Activated CD4-positive, alpha-beta T cell treated with anti-CD3 and anti-CD28 coated beads, Interleukin-2, amount 50 U/mL, for 48 hours (primary cell): ENCODE results near the gene RNF217.

Experiments
- DNase-seq, 2 experiments: peaks; one replicate each; pipeline ENCODE4 v3.0.0-alpha.2; 2020

The RNF217 gene

DNA sequence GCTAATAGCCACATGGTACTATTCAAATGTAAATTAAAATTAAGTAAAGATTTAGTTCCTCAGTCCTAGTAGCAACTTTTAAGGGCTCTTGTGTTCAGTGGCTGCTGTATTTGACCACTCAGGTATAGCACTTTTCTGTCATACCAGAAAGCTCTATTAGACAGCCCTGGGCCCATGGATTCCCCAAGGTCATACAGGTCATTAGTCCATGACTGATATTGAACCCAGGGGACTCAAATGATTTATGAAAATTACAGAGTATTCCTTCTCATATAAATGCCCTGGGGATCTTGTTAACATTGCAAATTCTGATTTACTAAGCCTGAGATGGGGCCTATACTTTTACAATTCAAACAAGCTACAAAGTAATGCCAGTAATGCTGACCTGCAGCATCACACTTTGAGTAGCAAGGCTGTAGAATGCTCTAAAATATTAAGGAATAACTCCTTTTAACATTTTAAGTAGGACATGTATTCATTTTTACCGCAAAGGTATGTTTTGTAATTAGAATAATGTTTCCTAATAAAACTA is 29.6 kb downstream of the RNF217 start:
- DNase-seq: no peak

DNA sequence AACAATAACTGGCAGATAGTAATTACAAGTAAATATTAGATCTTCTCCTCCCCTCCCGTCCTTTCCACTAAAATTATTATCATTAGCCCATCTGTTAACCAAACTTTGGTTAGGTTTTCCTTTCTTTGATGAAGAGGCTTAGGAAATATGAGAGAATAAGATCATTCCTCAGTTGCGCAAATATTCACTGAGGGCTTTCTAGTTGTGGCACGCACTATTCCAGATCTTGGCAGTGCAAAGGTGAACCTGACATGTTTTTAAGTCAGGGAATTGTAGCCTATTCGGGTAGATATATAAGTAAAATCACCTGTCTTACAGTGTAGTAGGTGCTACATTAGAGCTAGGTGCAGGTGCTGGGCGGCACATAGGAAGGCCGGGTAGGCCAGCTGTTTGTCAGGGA is 31.1 kb downstream of the RNF217 start:
- DNase-seq: no peak

DNA sequence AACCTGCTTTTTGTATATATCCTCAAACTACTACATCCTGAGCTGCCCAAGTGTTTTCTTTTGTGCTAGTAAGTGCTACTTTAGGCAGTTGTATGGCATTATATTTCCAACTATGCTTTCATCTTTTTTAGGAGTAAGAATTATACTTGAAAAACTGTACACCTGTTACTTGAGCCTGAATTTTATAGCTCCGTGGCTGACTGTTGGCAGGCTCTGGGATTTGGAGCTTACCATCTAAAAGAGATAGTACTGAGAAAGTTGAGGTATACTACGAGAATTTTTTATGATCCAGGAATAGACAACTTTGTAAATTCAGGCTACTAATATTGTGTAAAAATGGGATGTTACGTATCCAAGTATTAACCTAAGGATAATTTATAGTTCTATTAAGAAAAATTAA is 32.4 kb downstream of the RNF217 start:
- no peak for DNase-seq

DNA sequence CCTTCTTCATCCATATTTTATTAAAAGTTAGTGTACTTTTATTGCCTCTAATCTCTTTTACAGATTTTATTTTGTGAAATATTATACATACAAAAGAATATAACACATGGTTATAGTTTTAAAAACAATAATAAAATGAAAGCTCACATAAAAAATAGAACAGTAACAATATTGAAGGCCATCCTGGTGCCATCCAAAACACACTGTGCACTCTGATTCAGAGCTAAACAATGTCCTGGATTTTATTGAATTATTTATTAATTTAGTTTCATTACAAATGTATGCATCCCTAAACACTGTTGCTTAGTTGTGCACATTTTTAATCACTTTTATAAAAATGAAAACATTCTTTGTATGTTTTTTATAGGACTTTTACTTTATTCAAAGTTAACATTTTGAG is 32.9 kb downstream of the RNF217 start:
- DNase-seq: no peak

DNA sequence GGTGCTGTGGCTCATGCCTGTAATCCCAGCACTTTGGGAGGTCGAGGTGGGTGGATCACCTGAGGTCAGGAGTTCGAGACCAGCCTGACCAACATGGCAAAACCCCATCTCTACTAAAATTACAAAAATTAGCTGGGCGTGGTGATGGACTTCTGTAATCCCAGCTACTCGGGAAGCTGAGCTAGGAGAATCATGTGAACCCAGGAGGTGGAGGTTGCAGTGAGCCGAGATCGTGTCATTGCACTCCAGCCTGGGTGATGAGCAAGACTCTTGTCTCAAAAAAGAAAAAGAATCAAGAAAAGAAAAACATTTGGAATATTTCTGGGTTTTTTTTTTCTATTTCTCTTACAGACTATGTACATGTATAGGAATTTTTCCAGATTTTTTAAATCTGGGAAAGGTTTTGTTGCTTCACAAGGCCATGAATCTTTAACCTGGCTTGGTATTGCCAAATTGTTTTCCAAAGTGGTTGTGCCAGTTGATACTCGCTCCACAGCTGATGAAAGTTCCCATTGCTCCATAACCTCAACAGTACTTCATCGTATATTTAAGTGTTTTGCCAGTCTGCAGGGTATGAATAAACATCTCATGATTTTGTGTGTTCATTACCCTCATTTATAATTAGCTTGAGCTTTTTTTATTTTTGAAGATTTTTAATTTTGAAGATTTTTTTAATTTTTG is 33.5 kb downstream of the RNF217 start:
- DNase-seq: no peak

DNA sequence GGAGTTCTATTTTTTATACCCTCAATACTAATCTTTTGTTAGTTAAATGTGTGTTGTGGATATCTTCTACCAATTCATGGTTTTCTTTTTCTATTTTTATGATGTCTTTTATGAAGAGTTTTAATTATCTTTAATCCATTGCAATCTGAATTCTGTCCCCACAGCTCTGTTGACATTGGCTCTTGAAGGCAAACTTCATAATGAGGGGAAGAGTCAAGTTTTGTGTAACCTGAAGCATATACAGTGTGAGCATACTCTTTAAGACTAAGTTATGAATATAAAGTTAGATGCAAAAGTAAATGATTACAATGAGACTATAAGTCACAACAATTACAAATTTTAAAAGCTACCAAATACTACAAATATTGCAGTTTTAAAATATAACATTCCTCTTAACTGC is 34.2 kb downstream of the RNF217 start:
- no peak for DNase-seq

DNA sequence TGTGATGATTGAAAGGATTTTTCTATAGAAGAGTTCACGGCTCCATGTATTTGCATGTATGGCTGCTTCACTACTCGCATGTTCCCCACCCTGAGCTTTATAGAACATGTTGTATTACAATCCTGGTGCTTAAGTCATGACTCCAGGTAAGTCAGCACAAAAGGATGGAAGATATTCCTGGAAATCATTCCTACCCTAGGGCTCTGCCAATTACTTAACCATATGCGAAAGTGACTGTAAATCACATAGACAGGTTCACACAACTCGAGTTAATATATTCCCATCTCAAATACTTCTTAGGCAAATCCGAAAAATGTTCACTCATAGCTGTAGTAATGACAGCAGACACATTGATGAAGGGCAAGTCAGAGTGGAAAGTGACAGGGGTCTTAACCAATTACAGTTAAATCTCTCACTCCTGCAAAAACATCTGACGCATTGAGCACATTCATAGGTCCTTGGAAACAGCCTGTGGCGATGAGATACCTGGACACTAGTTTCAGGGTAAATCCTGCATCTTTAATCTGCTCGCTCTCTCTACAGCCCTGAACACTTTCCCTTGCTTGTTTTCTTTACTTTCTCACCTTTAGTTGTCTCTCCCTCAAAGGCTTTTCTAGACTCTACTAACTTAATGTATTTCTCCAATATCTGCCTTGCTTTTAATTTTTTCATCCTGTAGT is 35.1 kb downstream of the RNF217 start:
- no peak for DNase-seq

DNA sequence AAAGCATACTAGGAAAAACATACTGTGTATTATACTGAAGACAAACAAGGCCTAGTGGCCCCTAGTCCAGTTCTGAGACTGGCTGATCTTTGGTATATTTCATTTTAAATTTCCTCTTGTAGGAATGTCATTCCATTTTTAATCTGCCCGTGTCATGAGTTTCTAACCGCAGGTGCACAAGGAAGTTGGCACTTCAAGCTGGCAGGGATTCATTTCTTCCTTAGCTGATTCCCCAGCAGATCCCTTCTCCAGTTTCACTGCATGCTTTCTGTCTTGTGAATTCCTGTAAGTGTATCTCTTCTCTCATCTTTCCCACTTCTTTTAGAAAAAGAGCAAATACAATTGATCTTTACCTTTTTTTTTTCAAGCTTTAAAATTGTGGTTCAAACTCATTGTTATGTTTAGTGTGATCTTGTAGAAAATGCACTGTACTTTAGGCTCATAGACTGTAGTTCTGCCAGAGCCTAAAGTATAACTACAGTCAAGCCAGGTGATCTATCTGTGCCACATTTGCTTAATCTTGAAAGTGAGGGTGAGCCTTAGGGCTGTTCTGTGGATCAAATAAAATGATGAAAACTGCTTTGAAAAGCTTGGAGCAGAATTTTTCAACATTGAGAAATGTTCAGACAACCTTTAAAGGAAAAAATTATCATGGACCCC is 37.0 kb downstream of the RNF217 start:
- no peak for DNase-seq

DNA sequence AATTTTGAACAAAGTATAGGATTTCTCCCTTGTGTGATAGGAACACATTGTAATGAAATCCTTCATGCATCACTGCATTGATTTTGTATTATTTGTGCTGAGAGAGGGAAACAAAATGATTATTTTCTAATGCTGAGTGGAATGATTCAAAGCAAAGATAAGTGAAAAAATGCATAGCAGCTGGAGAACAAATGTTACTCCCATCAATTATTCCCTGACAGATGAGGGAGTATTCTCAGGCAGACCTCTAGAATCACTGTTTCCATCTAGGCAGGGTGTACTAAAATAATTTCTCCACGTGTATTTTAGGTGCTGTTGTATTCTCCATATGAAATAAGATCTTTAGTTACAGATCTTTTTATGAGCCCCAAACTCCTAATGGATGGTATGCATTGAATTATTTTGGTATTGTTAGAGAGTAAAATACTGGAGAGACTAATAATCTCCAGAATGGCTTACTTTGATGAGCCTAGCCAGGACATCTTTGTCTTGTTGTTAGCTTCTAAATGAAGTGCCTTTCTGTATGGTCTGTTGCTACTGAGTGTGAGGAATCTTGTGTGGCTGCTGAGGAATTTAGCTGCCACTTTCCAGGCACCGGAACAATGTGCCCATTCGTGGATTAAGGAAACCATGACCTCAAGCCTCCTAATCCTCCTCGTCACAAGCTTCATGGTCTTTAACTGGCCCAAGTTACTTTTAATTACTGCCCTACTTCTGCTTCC is 39.6 kb downstream of the RNF217 start:
- no peak for DNase-seq

DNA sequence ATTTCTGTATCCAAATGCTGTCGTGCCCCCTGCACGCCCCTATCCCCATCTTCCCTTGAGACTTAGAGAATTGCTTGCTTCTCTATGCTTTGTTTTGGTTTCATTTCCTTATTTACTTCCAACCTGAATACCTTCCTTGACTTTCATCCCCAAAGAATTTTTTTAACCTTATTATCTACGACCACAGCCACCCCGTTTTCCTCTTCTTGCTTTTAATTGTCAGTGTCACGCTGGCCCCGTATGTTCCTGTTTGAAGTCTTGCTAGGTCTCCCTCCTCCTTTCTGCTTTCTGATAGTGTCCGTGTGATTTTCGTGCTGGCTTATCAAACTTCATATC is 40.1 kb downstream of the RNF217 start:
- no peak for DNase-seq

DNA sequence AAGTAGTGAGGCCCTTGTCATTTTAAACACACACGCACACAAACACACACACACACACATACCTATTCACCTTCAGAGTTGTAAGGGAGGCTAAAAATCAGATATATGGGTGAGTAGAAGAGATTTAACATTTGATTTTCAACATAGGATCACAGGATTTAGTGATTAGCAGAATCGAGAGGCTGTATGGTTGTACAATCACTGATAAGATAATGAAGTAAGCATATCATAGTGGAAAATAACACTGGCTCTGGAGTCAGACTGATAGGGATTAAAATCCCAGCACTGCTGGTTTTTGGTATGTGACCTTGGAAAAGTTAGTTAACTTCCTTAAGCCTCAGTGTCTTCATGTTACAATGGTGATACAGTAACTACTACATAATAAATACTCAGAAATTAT is 40.8 kb downstream of the RNF217 start:
- no peak for DNase-seq

DNA sequence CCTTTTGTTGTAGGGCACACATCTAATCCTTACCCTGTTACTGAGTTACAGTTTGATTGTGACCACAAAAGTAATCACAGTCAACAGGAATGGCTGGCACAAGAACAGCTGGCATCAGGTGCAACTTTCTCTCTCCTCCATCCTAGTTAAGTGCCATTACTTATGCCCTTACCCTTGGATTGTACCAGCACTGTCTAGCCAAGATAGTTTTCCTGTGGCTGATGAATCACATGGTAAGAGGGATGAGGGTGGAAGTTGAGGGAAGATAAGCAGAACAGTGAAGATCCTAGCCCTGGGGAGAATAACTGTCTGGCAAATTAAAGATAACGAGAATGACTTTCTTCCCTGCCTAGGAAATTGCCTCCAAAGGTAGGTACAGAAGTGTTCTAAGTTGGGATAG is 42.0 kb downstream of the RNF217 start:
- DNase-seq: no peak

DNA sequence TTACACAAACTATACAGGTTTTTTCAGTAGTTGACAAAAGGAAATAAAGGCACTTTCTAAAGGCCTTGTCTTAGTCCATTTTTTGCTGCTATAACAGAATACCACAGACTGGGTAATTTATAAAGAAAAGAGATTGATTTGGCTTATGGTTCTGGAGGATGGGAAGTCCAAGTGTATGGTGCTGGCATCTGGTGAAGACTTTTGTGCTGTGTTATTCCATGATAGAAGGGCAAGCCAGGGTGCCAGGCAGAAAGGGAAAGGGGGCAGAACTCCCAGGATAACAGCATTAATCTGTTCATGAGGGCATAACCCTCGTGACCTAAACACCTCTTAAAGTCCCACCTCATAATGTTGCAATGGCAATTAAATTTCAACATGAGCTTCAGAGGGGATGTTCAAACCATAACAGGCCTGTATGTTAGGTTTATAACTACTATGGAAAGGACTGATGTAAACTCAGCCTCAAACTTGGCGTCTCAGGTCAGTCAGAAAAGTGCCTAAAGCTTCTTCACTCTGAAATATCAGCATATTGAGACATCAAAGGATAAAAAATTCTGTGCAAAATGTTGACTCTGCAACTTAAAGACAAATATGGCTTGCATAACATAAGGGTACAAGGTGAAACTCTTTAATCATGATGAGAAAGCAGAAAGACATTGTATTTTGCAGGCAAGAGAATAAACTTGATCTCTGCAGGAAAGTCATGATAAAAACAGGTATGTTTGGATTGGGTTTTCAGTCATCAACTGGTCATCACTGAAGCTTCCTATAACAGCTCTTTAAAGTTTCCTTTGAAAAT is 42.8 kb downstream of the RNF217 start:
- DNase-seq: no peak

DNA sequence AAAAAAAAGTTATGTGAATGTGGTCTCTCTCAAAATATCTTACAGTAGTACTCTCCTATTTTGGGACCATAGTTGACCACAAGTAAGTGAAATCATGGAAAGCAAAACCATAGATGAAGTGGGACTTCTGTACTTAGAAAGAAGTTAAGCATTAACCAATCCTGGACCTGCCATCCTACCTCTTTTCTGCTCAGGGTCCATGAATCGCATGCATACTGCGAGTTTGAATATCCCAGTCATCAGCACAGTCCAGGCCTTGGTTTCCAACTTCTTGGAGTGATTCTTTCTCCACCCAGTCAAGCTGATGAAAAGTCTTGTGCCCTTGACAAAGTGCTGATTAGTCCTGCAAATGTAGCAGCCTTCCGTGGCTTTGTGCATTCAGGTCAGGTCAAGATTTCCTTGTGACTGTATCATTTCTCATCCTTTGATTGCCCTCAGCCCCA is 46.0 kb downstream of the RNF217 start:
- no peak for DNase-seq

DNA sequence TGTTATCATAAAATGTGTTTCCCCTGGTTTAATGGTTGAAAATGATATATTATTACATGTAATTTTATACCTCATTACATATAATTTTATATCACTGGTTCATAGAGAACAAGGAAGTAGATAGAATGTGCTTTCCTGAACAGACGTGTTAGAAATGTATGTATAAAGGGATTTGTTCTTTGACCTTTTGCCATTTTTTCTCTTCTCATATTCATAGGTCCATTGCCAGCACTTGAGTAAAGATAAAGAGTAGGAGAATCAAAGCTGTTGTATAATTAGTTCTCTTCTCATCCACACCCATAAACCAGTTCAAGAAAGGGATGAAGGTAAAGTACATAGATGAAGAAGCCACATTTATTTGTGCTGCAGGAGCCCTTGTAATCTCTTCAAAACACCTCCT is 46.7 kb downstream of the RNF217 start:
- no peak for DNase-seq

DNA sequence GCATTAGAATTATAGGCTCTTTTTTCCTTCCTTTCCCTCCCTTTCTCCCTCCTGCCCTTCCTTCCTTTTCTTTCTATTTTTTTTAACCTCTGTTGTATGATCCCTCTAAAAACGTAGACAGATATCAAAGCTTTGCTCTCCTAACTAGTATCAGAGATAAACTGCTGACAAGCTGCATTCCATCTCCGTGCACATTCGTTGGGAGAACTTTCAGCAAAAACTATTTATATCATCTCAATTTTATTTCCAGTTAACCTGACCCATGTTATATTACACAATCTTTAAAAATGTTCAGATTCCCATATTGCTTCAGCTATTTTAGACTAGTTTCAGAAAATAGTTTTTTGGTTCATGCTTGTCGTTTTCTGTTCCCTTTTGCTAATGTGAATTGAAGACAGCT is 47.3 kb downstream of the RNF217 start:
- DNase-seq: no peak

DNA sequence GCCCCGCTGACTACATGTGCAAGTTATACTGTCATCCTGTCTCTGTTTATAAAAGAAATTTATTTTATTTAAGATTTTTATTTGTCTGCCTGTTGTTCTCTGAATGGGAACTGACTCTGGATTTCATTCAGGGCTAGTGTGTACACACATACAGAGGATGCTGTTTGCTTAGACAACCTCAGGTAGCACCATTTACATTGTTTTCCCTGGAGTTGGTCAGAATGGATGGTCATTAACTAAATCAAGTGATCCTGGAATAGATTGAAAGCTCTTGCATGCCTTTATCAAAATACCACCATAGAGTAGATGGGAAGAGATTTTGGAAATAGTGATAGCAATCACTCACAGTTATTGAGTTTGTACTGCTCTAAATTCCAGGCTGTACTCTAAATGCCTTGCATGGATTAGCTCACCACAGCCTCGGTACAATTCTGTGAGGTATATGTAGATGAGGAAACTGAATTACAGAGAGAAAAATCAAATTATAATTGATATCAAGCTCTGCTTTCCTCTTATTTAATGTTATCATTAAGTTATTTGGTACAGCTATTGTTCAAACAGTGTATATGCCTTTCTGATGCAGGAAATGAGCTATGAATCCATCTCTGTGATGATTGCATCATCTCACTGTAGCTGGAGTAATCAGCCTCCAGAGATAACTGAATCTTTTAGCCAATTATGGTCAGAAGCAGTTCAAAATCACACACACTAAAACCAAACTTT is 51.9 kb downstream of the RNF217 start:
- no peak for DNase-seq

DNA sequence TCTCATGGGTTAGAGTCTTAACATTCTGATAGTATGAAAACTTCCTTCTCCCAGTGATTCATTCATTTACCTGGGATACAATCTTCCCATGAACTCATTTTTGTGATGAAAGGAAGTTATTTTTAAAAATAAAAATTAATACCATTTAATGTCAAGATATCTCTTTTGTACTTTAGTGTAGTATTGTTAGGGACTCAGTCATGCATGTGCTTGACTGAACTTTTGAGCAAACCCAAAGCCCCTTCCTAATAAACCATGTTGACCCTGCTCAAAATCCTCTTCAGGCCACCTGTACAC is 52.4 kb downstream of the RNF217 start:
- no peak for DNase-seq

DNA sequence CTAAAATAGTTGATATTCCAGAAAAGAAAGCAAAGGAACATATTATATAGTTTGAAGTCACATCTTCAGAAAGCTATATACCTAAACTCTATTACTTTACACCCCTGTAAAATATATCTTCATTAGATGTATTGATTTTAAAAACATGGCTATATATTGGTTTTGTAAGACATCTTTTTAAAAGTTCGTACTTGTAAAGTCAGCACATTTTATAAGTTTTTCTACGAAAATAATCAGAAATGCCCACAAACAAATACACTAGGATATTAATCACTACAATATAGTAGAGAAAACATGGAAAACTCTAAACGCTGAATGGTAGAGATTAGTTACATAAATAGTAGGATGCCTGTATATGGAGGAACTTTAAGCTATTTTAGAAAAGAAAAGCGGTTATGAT is 52.9 kb downstream of the RNF217 start:
- DNase-seq: no peak

DNA sequence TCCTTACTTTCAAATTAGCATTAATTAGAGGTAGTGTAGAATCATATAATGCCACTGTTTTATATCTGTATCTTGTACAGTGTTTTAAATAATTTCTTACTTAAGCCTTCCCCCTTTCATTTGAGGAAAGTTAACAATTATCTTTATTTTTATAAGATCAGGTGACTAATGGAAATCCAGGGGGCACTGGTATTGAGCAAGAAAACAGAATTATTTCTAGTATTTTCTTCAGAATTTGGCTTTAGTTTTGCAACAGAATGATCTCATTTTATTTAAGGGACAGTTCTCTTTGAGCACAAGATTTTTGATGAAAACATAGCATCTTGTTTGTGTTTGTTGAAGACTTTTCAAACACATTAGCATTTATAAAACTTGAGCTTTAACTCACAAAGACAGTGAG is 55.9 kb downstream of the RNF217 start:
- no peak for DNase-seq

DNA sequence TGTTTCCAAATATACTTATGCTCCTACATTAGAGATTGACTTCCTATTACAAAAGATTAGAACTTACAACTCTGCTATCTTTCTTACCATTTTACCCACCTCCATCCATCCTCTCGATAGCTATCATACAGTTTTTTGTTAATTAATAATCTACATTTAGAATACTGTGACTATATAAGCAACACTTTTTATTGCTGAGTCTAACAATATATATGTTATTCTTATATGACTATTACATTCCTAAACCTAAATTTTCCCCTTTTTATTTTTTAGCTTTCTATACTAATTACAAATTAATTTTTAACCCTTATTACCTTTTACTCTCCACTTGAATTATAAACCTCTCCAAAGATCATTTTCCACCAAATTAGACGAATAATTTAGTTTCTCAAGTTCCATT is 57.0 kb downstream of the RNF217 start:
- no peak for DNase-seq

DNA sequence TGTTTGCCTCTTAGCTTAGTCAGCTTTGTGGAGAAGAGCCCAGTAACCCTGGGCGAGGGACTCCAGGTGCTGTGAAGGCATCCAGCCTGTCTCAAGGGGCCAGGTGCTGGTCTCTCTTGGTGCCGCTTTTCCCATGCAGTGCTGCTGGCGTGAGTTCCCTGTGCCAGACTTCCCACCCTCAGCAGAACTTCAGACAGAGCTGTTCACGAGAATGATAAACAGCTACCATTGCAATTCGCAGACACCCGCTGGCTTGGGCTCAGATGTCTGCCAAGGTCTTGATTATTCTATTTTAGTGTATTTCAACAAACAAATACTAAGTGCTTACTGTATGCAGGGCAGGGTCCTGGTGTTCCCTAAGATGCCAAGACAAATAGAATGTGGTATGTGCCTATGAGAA is 57.7 kb downstream of the RNF217 start:
- no peak for DNase-seq
